HepG2 (cell line): ENCODE measurements around the gene G6PC3. TPM values are rescaled to one million over a fixed set of nuclear protein-coding genes. Genes with fewer than 3 reads are reported as not detected.

Experiments
- FIP1L1 ChIP-seq: fragments of 200-400 bp; formaldehyde crosslinking; IDR thresholded peaks from 2 replicates; pipeline ENCODE4 v1.6.1; 2018; ENCODE audit warnings: low read depth, mild to moderate bottlenecking, low read length, moderate library complexity, borderline replicate concordance; ENCODE audit not compliant: insufficient read depth
- GATAD1 ChIP-seq: IDR thresholded peaks from 2 replicates; pipeline ENCODE4 v1.6.1; 2016; ENCODE audit warnings: missing genetic modification reagents, missing compliant biosample characterization
- HDAC6 ChIP-seq: fragments of 200-600 bp; sonication (generic); IDR thresholded peaks from 2 replicates; pipeline ENCODE4 v1.7.0; 2017; ENCODE audit warnings: mild to moderate bottlenecking, antibody characterized with exemption, low read length, low read depth
- HIVEP1 ChIP-seq: sonication (generic); formaldehyde crosslinking; IDR thresholded peaks from 2 replicates; pipeline ENCODE4 v1.4.0; 2020; ENCODE audit warnings: mild to moderate bottlenecking, missing genetic modification reagents
- MAFK ChIP-seq, 2 experiments: IDR thresholded peaks in 1 of 2; conservative IDR thresholded peaks in 1 of 2; 2 replicates each; pipeline ENCODE4 v1.6.1; 2011; ENCODE audit warnings: improper control_type of control experiment in 2 of 2, low read length in 2 of 2
- MED13 ChIP-seq: sonication (generic); formaldehyde crosslinking; IDR thresholded peaks from 2 replicates; pipeline ENCODE4 v1.5.0; 2020; ENCODE audit warnings: missing genetic modification reagents
- NR2F2 ChIP-seq: IDR thresholded peaks from 2 replicates; pipeline ENCODE4 v1.6.1; 2012; ENCODE audit warnings: low read depth, inconsistent platforms, borderline replicate concordance
- PCBP2 ChIP-seq: fragments of 200-400 bp; formaldehyde crosslinking; optimal IDR thresholded peaks from 2 replicates; pipeline ENCODE3; 2018; ENCODE audit warnings: low read length, low read depth; ENCODE audit not compliant: poor library complexity, severe bottlenecking
- RBAK ChIP-seq: sonication (generic); formaldehyde crosslinking; IDR thresholded peaks from 2 replicates; pipeline ENCODE4 v1.5.1; 2020; ENCODE audit warnings: mild to moderate bottlenecking, missing genetic modification reagents
- SRSF1 ChIP-seq: fragments of 200-400 bp; formaldehyde crosslinking; optimal IDR thresholded peaks from 2 replicates; pipeline ENCODE3; 2017; ENCODE audit warnings: mild to moderate bottlenecking, low read depth, low read length, moderate library complexity
- STAG1 ChIP-seq: sonication (generic); formaldehyde crosslinking; IDR thresholded peaks from 2 replicates; pipeline ENCODE4 v1.4.0; 2020; ENCODE audit warnings: missing genetic modification reagents
- TCF12 ChIP-seq, 2 experiments: fragments of 450-650 bp in 1 of 2; sonication (generic) in 1 of 2; formaldehyde crosslinking in 1 of 2; IDR thresholded peaks; 2 replicates each; pipeline versions ENCODE4 v1.6.1 to v1.8.0; 2017 to 2022; ENCODE audit warnings: antibody characterized with exemption in 1 of 2, mild to moderate bottlenecking in 1 of 2, missing genetic modification reagents in 1 of 2, moderate library complexity in 1 of 2
- TOPORS ChIP-seq: sonication (generic); formaldehyde crosslinking; IDR thresholded peaks from 2 replicates; pipeline ENCODE4 v1.8.0; 2023; ENCODE audit warnings: mild to moderate bottlenecking, missing genetic modification reagents
- ZBTB20 ChIP-seq: sonication (generic); formaldehyde crosslinking; IDR thresholded peaks from 2 replicates; pipeline ENCODE4 v1.8.1; 2023; ENCODE audit warnings: missing genetic modification reagents, low read depth, mild to moderate bottlenecking, borderline replicate concordance
- ZBTB46 ChIP-seq: sonication (generic); formaldehyde crosslinking; IDR thresholded peaks from 2 replicates; pipeline ENCODE4 v1.4.0; 2020; ENCODE audit warnings: mild to moderate bottlenecking, missing genetic modification reagents, borderline replicate concordance
- ZBTB49 ChIP-seq: sonication (generic); formaldehyde crosslinking; IDR thresholded peaks from 2 replicates; pipeline ENCODE4 v1.4.0; 2020; ENCODE audit warnings: missing genetic modification reagents, borderline replicate concordance
- ZC3H4 ChIP-seq: sonication (generic); formaldehyde crosslinking; IDR thresholded peaks from 2 replicates; pipeline ENCODE4 v1.4.0; 2020; ENCODE audit warnings: missing genetic modification reagents, borderline replicate concordance
- ZMAT5 ChIP-seq: sonication (generic); formaldehyde crosslinking; IDR thresholded peaks from 2 replicates; pipeline ENCODE4 v1.5.0; 2020; ENCODE audit warnings: mild to moderate bottlenecking, low read depth, missing genetic modification reagents, borderline replicate concordance
- ZNF101 ChIP-seq: sonication (generic); formaldehyde crosslinking; IDR thresholded peaks from 2 replicates; pipeline ENCODE4 v1.4.0; 2020; ENCODE audit warnings: mild to moderate bottlenecking, low read depth, missing genetic modification reagents, borderline replicate concordance
- ZNF138 ChIP-seq: sonication (generic); formaldehyde crosslinking; IDR thresholded peaks from 2 replicates; pipeline ENCODE4 v1.5.0; 2020; ENCODE audit warnings: mild to moderate bottlenecking, low read depth, missing genetic modification reagents
- ZNF431 ChIP-seq: sonication (generic); formaldehyde crosslinking; IDR thresholded peaks from 2 replicates; pipeline ENCODE4 v1.9.0; 2022; ENCODE audit warnings: missing genetic modification reagents, low read depth, mild to moderate bottlenecking, borderline replicate concordance
- ZNF660 ChIP-seq: sonication (generic); formaldehyde crosslinking; IDR thresholded peaks from 2 replicates; pipeline ENCODE4 v1.5.1; 2020; ENCODE audit warnings: mild to moderate bottlenecking, low read depth, missing genetic modification reagents, borderline replicate concordance
- polyA plus RNA-seq, 8 experiments: library from polyadenylated mRNA; depleted of rRNA in 3 of 8; stranded (reverse) in 7 of 8; unstranded in 1 of 8; fragments of >200 nt; fragmentation: Illumina TruSeq in 4 of 8; extraction: Trizol in 4 of 8; gene quantifications; 2 replicates each; pipeline versions ENCODE4 v1.2.1 to v1.2.3, GENCODE V29; 2011 to 2016; ENCODE audit warnings: low read depth in 4 of 8, missing spikeins in 1 of 8, mixed read lengths in 1 of 8; ENCODE audit not compliant: insufficient read depth in 1 of 8
- total RNA-seq, 5 experiments: library from RNA; depleted of rRNA; stranded (reverse); fragments of >200 nt; fragmentation: Illumina TruSeq; extraction: Trizol; gene quantifications; 2 replicates each; pipeline ENCODE4 v1.2.3, GENCODE V29; 2016; ENCODE audit warnings: low read depth in 1 of 5

The G6PC3 gene
- total and polyA plus RNA-seq, 2 of the 13 experiments (the other 11 are each of a cell fraction or from before 2014, with no cell fraction given) = 38.5 to 75.8 TPM

- TF ChIP-seq ZMAT5 (CRISPR knock-in tag) = no peak
- TF ChIP-seq TOPORS (CRISPR knock-in tag) = no peak
- TF ChIP-seq GATAD1 = peak; percentile 66; the same call in 1 of the 2 replicates
- TF ChIP-seq ZNF431 (CRISPR knock-in tag) = no peak
- peak; percentile 89; the same call in 1 of the 2 replicates for TF ChIP-seq ZBTB46 (CRISPR knock-in tag)
- TF ChIP-seq HDAC6 = no peak
- TF ChIP-seq FIP1L1 = 0 out of 2 replicates have a peak, but pooled peaks have one; percentile 87
- TF ChIP-seq ZC3H4 = 0 out of 2 replicates have a peak, but pooled peaks have one; percentile 48
- no peak for TF ChIP-seq TCF12 (IDR thresholded peaks at IDR 0.05)
- no peak; the same call in 1 of the 2 replicates for TF ChIP-seq TCF12 (CRISPR knock-in tag; IDR thresholded peaks at IDR 0.05)
- no peak for TF ChIP-seq ZNF660 (CRISPR knock-in tag)
- no peak for TF ChIP-seq MED13 (CRISPR knock-in tag)
- TF ChIP-seq NR2F2 = peak; percentile 76; the same call in 1 of the 2 replicates
- TF ChIP-seq ZNF101 (CRISPR knock-in tag) = peak; percentile 56; the same call in 1 of the 2 replicates
- TF ChIP-seq SRSF1 = peak; percentile 63
- no peak for TF ChIP-seq ZNF138 (CRISPR knock-in tag)
- TF ChIP-seq MAFK (conservative IDR thresholded peaks at IDR 0.05 in 1 of 2, IDR thresholded peaks at IDR 0.05 in 1 of 2; ENCODE audit: low read length in 2 of 2) = no peak
- peak; percentile 86 for TF ChIP-seq HIVEP1 (CRISPR knock-in tag)
- no peak; the same call in 1 of the 2 replicates for TF ChIP-seq STAG1 (CRISPR knock-in tag)
- no peak for TF ChIP-seq ZBTB49 (CRISPR knock-in tag)
- peak; percentile 54 for TF ChIP-seq PCBP2
- TF ChIP-seq RBAK = no peak
- TF ChIP-seq ZBTB20 (CRISPR knock-in tag) = peak; percentile 73; the same call in 1 of the 2 replicates
These were observed 38.1 kb downstream of the G6PC3 start (continued) for GRCh38 chr17:44108440-44109311.
